A549 treated with AZD9567 at 1 μM for 4 hours (cell line): ENCODE results near the gene KHDC1L. TPM values are rescaled to one million over a fixed set of nuclear protein-coding genes. Genes with fewer than 3 reads are reported as not detected.

Experiments
- total RNA-seq: library from RNA; stranded (reverse); fragments of 200-300 nt; extraction: Qiagen RNA extraction; gene quantifications from 5 replicates; pipeline ENCODE4 v1.2.3, GENCODE V29; 2022; ENCODE audit not compliant: insufficient read depth

Gene KHDC1L
- 0.38 to 0.52 TPM (median 0.38 TPM) in 4 of 5 replicates, not detected in the other for total RNA-seq

GRCh38 chr6:73225396-73225795 is at the start of gene KHDC1L:
Gene KHDC1L (minus strand): TSS chr6:73225496. CDS start chr6:73225408, 88 bp downstream.

GRCh38 chr6:73262671-73263569 is 37.6 kb upstream of the KHDC1L start, which contains the start of gene KHDC1:
Gene KHDC1 (minus strand): TSS chr6:73263196. CDS start chr6:73242517, 20,679 bp downstream.

Other genes with a start within 250 kb of the KHDC1L start
- gene KHDC1, start 37.7 kb upstream of the KHDC1L start, total RNA-seq: 3.5 to 4.1 TPM (median 3.7 TPM) in 5 replicates
- not detected in 5 replicates for gene DPPA5, start 128.8 kb upstream of the KHDC1L start, total RNA-seq
- gene KHDC3L, start 137.2 kb upstream of the KHDC1L start, total RNA-seq: not detected in 5 replicates
- gene OOEP, start 144.4 kb upstream of the KHDC1L start, total RNA-seq: not detected in 5 replicates
- gene DDX43, start 169.3 kb upstream of the KHDC1L start, total RNA-seq: not detected in 5 replicates
- 3.6 to 4.6 TPM (median 4.2 TPM) in 5 replicates for gene CGAS, start 226.8 kb upstream of the KHDC1L start, total RNA-seq
- gene MTO1, start 236.2 kb upstream of the KHDC1L start, total RNA-seq: 9.0 to 12.5 TPM (median 9.8 TPM) in 5 replicates